ENCODE measurements around the gene CBFA2T3. TPM values are rescaled to one million over a fixed set of nuclear protein-coding genes. Genes with fewer than 3 reads are reported as not detected.

Gene CBFA2T3
- total and polyA plus RNA-seq, 2 of the 8 experiments (the other 6 are each of a cell fraction or from before 2014, with no cell fraction given), result 0.51 to 1.3 TPM

DNA sequence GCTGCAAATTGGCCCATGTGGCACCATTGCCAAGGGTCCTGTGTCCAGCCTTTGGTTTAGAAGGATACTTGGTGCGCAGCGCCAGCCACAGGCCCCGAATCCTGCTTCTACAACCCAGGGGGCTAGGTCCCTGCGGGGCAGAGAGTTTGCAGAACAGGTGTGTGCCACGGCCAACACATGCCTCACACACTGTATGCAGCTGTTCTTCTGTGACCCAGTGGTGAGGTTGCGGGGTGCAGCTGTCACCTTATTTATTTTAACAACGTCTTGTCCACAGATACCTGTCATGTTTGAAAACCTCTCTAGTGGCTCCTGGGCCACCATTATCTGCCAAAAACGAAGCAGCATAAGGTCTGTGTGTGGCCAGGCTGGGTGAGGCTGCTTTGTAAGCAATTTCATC lies 11.6 kb downstream of the CBFA2T3 start (continued):
- TF ChIP-seq, protein P1, sequence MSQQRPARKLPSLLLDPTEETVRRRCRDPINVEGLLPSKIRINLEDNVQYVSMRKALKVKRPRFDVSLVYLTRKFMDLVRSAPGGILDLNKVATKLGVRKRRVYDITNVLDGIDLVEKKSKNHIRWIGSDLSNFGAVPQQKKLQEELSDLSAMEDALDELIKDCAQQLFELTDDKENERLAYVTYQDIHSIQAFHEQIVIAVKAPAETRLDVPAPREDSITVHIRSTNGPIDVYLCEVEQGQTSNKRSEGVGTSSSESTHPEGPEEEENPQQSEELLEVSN (IDR thresholded peaks at IDR 0.05), result no peak
- TF ChIP-seq TBP (IDR thresholded peaks at IDR 0.05; ENCODE audit: low read depth, low read length), result no peak
- TF ChIP-seq, protein P2, sequence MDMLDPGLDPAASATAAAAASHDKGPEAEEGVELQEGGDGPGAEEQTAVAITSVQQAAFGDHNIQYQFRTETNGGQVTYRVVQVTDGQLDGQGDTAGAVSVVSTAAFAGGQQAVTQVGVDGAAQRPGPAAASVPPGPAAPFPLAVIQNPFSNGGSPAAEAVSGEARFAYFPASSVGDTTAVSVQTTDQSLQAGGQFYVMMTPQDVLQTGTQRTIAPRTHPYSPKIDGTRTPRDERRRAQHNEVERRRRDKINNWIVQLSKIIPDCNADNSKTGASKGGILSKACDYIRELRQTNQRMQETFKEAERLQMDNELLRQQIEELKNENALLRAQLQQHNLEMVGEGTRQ (IDR thresholded peaks at IDR 0.05; ENCODE audit: low read length), result no peak
